Stimulated activated effector memory CD8-positive, alpha-beta T cell treated with anti-CD3 and anti-CD28 coated beads, Interleukin-12 subunit alpha, Interleukin-12 subunit beta, amount 100 ng/mL, for 72 hours (primary cell): ENCODE data around the gene EIF4G3.
A peak's percentile ranks its signal among the peaks of the same experiment; 100 is the strongest.
"Not testable (repeated sequence)": the region's sequence is repeated elsewhere in the genome, so short reads cannot be mapped to it uniquely, and the experiment has no call there.

Experiments used
- ATAC-seq: fragments of 150-1000 bp; cut with Tn5 transposase; 2 replicates; pipeline ENCODE4 v1.10.0; 2021
- DNase-seq, 2 donors: peaks; one replicate each; pipeline ENCODE4 v3.0.0; 2021 to 2022; ENCODE audit warnings: low spot score in 2 of 2
- H3K27ac Mint-ChIP-seq: one replicate; pipeline ENCODE4 v1.8.0; 2022; ENCODE audit warnings: mild to moderate bottlenecking, mixed read lengths
- H3K36me3 Mint-ChIP-seq: one replicate; pipeline ENCODE4 v1.8.0; 2022; ENCODE audit warnings: mild to moderate bottlenecking, mixed read lengths
- H3K4me1 Mint-ChIP-seq: one replicate; pipeline ENCODE4 v1.8.0; 2022; ENCODE audit warnings: mixed read lengths
- H3K4me3 Mint-ChIP-seq: one replicate; pipeline ENCODE4 v1.8.0; 2022; ENCODE audit warnings: mild to moderate bottlenecking, mixed read lengths
- H3K9me3 Mint-ChIP-seq: one replicate; pipeline ENCODE4 v1.8.0; 2022; ENCODE audit warnings: mixed read lengths

EIF4G3 gene

DNA sequence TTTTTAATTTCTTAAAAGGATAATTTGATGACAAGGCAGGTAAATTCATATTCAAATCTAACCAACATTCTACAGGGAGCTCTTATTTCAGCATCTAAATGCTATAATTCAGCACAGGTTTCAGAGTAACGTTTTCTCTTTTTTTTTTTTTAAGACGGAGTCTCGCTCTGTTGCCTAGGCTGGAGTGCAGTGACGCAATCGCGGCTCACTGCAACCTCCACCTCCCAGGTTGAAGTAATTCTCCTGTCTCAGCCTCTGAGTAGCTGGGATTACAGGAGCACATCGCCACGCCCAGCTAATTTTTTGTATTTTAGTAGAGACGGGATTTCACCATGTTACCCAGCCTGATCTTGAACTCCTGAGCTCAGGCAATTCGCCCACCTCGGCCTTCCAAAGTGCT, 66.5 kb downstream of the EIF4G3 start:
- Mint-ChIP-seq H3K9me3 (no peaks in the 10 kb centered on the region), H3K4me1 (no peaks in the 10 kb centered on the region), H3K4me3 (no peak overlapping the region), H3K27ac (no peak overlapping the region), H3K36me3 (no peaks in the 10 kb centered on the region)
- no peak for ATAC-seq
- DNase-seq = no peak

DNA sequence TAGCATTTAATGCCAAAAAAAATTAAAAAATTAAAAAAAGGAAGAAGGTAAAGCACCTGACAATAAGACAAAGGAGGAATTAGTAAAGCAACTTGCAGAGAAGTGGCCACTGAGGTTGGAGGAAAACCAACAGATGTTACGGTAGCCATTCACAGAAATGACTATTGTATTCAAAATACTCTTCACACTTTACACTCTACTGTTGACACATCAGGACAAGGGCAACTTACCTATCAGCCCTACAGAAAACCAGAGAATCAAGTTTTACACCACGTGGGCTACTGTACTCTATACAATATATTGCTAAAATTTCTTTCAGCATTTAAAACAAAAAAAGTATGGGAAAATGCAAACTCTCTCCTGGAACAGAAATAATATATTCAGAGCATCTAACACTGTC, 70.0 kb downstream of the EIF4G3 start:
- Mint-ChIP-seq H3K9me3 (no peaks in the 10 kb centered on the region), H3K36me3 (peaks cover 11% of the 10 kb centered on the region), H3K4me3 (no peak overlapping the region), H3K4me1 (no peaks in the 10 kb centered on the region), H3K27ac (no peak overlapping the region)
- no peak for ATAC-seq
- no peak for DNase-seq

DNA sequence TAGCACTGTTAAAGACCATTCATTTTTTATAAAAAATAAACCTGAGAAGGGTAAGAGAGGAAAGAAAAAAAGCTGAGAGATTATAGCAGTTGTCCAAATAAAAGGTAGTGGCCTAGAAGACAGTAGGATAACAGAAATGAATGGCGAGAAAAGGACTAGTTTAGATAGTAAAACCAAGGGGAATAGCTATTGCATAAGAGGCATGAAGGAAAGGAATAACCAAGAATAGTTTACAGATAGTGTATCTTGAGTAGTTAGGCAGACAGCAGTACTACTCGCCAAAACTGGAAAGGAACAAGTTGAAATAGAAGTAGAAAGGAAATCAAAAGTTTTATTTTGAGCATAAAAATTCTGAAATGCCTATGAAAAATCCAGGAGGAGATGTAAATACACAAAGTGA, 70.5 kb downstream of the EIF4G3 start:
- no peak for DNase-seq
- no peak for ATAC-seq
- no peak overlapping the region for H3K27ac Mint-ChIP-seq
- peaks cover 11% of the 10 kb centered on the region for H3K36me3 Mint-ChIP-seq
- H3K9me3 Mint-ChIP-seq = no peaks in the 10 kb centered on the region
- H3K4me3 Mint-ChIP-seq = no peak overlapping the region
- no peaks in the 10 kb centered on the region for H3K4me1 Mint-ChIP-seq

DNA sequence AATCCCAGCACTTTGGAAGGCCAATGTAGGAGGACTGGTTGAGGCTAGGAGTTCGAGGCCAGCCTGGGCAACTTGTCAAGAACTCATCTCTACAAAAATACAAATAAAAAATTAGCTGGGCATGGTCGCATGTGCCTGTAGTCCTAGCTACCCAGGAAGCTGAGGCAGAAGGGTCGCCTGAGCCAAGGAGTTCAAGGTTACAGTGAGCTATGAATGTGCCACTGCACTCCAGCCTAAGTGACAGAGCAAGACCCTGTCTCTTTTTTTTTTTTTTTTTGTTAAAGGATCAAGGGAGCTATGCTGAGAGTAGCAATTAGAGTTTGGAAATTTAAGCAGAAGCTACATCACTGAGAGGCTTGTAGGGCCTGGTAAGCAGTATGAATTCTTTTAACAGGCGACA, 70.9 kb downstream of the EIF4G3 start:
- no peak for ATAC-seq
- no peak overlapping the region for H3K4me3 Mint-ChIP-seq
- no peak for DNase-seq
- peaks cover 13% of the 10 kb centered on the region for H3K36me3 Mint-ChIP-seq
- no peak overlapping the region for H3K27ac Mint-ChIP-seq
- H3K4me1 Mint-ChIP-seq = no peaks in the 10 kb centered on the region
- H3K9me3 Mint-ChIP-seq = no peaks in the 10 kb centered on the region

DNA sequence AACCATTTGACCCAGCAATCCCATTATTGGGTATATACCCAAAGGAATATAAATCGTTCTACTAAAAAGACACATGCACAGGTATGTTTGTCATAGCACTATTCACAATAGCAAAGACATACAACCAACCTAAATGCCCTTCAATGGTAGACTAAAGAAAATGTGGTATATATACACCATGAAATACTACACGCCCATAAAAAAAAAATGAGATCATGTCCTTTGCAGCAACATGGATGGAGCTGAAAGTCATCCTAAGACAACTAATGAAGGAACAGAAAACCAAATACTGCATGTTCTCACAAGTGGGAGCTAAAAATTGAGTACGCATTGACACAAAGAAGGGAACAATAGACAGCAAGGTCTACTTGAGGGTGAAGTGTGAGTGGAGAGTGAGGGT, 72.0 kb downstream of the EIF4G3 start:
- Mint-ChIP-seq H3K9me3 (no peaks in the 10 kb centered on the region), H3K4me3 (no peak overlapping the region), H3K27ac (no peak overlapping the region), H3K36me3 (peaks cover 17% of the 10 kb centered on the region), H3K4me1 (no peaks in the 10 kb centered on the region)
- no peak for DNase-seq
- no peak for ATAC-seq

DNA sequence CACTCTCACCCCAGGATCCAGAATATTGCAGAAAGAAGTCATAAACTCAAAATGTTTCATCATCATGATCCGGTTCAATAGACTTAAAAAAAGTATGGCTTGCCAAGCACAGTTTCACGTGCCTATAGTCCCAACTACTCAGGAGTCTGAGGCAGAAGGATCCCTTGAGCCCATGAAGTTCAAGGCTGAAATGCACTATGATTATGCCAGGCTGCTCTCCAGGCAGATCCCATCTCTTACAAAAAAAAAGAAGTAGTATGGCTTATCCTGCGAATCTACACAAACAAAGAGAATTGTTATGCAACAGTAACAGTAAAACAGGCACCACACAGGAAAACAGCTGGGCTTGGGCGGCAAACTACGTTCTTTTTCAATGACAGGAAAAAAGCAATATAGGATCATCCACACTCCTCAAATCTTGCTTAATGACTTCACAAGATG, 76.2 kb downstream of the EIF4G3 start:
- DNase-seq (no peak), ATAC-seq (no peak)
- no peaks in the 10 kb centered on the region for H3K9me3 Mint-ChIP-seq
- H3K4me1 Mint-ChIP-seq = peaks cover 9% of the 10 kb centered on the region
- peaks cover 17% of the 10 kb centered on the region for H3K36me3 Mint-ChIP-seq
- no peak overlapping the region for H3K4me3 Mint-ChIP-seq
- no peak overlapping the region for H3K27ac Mint-ChIP-seq

DNA sequence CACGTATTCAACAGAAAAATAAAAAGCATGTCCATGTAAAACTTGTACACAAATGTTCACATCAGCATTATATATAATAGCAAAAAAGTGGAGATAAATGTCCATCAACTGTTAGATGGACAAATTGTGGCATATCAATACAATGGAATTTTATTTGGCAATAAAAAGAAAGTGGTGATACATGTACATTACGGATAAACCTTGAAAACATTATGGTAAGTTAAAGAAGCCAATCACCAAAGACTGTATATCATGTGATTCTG, 76.9 kb downstream of the EIF4G3 start:
- no peak overlapping the region for H3K27ac Mint-ChIP-seq
- ATAC-seq (no peak), DNase-seq (no peak)
- peaks cover 9% of the 10 kb centered on the region for H3K4me1 Mint-ChIP-seq
- H3K9me3 Mint-ChIP-seq = no peaks in the 10 kb centered on the region
- H3K36me3 Mint-ChIP-seq = peaks cover 14% of the 10 kb centered on the region
- no peak overlapping the region for H3K4me3 Mint-ChIP-seq

DNA sequence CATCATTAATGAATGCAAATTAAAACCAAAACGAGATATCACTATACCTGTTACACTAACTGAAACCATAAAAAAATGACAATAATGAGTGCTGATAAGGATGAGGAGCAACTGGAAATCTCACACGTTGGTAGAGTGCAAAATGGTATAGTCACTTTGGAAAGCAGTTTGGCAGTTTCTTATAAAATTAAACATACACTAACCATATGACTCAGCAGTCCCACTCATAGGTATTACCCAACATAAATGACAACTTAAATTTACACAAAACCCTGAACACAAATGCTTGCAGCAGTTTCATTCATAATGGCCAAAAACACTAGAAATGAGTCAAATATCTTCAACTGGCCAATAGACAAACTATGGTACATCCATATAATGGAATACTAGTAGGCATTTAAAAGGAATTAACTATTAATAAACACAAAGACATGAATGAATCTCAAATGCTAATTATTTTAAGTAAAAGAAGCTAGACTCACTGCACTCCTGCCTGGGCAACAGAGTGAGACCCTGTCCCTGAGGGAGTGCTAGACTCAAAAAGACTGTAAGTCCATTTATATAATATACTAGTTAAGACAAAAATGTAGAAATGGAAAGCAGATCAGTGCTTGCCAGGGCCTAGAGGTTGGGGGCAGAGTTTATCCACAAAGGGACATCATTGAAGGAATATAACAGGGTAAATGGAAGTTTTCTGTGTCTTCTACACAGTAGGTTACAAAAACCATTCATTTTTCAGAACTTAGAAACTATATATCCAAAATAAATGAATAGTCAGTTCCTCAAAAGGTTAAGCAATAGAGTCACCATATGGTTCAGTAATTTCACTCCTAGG, 77.4 kb downstream of the EIF4G3 start:
- Mint-ChIP-seq H3K36me3 (peaks cover 8% of the 10 kb centered on the region), H3K4me1 (peaks cover 9% of the 10 kb centered on the region), H3K9me3 (no peaks in the 10 kb centered on the region), H3K4me3 (no peak overlapping the region), H3K27ac (no peak overlapping the region)
- ATAC-seq (peak; percentile 64), DNase-seq (no peak)

DNA sequence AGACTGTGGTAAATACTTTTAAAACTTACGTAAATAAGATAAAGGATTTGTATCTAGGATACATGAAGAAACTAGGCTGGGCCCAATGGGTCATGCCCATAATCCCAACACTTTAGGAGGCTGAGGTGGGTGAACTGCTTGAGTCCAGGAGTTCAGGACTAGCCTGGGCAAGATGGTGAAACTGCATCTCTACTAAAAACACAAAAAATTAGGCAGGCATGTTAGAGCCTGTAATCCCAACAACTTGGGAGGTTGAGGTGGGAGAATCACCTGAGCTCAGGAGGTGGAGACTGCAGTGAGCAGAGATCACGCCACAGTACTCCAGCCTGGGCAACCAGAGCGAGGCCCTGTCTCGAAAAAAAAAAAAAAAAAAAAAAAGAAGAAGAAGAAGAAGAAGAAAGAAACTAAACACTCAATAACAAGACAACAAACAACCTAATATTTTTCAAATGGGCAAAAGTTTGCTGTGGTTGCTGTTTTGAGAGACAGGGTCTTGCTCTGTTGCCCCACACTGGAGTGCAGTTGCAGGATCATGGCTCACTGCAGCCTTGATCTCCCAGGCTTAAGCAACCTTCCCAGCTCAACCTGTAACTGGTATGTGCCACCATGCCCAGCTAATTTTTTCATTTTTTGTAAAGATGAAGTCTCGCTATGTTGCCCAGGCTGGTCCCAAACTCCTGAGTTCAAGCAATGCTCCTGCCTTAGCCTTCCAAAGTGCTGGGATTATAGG, 78.3 kb downstream of the EIF4G3 start:
- Mint-ChIP-seq H3K27ac (no peak overlapping the region), H3K36me3 (peaks cover 7% of the 10 kb centered on the region), H3K9me3 (no peaks in the 10 kb centered on the region), H3K4me3 (no peak overlapping the region), H3K4me1 (peaks cover 9% of the 10 kb centered on the region)
- ATAC-seq (no peak), DNase-seq (no peak)

DNA sequence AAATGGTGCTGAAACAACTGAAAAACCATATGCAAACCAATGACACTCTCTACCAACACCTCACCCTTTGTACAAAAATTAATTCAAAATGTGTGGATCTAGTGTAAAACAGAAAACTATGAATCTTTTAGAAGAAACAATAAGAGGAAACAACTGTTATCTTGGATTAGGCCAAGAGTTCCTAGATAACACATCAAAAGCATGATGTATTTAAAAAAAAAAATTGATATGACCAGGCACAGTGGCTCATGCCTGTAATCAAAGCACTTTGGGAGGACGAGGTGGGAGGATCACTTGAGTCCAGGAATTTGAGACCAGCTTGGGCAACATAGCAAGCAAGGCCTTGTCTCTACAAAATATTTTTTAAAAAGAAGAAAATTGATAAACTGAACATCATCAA, 79.0 kb downstream of the EIF4G3 start:
- Mint-ChIP-seq H3K4me1 (peaks cover 9% of the 10 kb centered on the region), H3K36me3 (peaks cover 7% of the 10 kb centered on the region), H3K4me3 (no peak overlapping the region), H3K9me3 (no peaks in the 10 kb centered on the region), H3K27ac (no peak overlapping the region)
- no peak for DNase-seq
- no peak for ATAC-seq

DNA sequence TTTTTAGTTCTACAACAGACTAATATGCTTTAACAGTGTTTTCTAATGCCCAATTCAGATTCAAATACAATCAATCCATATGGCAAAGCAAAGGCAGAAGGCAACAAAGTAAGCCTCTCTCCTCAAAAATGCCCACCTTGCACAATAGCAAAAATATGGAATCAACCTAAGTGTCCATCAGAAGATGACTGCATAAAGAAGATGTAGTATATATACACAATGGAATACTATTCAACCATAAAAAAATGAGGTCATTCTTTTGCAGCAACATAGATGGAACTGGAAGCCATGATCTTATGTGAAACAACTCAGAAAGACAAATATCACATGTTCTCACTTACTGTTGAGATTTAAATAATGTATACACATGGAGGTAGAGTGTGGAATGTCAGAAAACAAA, 80.7 kb downstream of the EIF4G3 start:
- Mint-ChIP-seq H3K4me3 (no peak overlapping the region), H3K4me1 (peaks cover 9% of the 10 kb centered on the region), H3K9me3 (no peaks in the 10 kb centered on the region), H3K27ac (no peak overlapping the region), H3K36me3 (peaks cover 6% of the 10 kb centered on the region)
- DNase-seq (no peak), ATAC-seq (no peak)

DNA sequence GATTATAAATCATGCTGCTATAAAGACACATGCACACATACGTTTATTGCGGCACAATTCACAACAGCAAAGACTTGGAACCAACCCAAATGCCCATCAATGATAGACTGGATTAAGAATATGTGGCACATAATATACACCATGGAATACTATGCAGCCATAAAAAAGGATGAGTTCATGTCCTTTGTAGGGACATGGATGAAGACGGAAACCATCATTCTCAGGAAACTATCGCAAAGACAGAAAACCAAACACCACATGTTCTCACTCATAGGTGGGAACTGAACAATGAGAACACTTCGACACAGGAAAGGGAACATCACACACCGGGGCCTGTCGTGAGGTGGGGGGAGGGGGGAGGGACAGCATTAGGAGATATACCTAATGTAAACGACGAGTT, 82.4 kb downstream of the EIF4G3 start:
- H3K4me3 Mint-ChIP-seq, ATAC-seq, H3K36me3 Mint-ChIP-seq, H3K27ac Mint-ChIP-seq, H3K9me3 Mint-ChIP-seq, DNase-seq: not testable (repeated sequence)
- H3K4me1 Mint-ChIP-seq = peaks cover 14% of the 10 kb centered on the region

DNA sequence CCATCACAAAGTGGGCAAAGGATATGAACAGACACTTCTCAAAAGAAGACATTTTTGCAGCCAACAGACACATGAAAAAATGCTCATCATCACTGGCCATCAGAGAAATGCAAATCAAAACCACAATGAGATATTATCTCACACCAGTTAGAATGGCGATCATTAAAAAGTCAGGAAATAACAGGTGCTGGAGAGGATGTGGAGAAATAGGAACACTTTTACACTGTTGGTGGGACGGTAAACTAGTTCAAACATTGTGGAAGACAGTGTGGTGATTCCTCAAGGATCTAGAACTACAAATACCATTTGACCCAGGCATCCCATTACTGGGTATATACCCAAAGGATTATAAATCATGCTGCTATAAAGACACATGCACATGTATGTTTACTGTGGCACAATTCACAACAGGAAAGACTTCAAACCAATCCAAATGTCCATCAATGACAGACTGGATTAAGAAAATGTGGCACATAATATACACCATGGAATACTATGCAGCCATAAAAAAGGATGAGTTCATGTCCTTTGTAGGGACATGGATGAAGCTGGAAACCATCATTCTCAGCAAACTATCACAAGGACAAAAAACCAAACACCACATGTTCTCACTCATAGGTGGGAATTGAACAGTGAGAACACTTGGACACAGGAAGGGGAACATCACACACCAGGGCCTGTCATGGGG, 83.3 kb downstream of the EIF4G3 start:
- not testable (repeated sequence) for H3K4me3 Mint-ChIP-seq, H3K36me3 Mint-ChIP-seq

DNA sequence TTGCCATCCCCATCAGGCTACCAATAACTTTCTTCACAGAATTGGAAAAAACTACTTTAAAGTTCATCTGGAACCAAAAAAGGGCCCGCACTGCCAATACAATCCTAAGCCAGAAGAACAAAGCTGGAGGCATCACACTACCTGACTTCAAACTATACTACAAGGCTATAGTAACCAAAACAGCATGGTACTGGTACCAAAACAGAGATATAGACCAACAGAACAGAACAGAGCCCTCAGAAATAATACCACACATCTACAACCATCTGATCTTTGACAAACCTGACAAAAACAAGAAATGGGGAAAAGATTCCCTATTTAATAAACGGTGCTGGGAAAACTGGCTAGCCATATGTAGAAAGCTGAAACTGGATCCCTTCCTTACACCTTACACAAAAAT, 84.2 kb downstream of the EIF4G3 start:
- ATAC-seq, H3K27ac Mint-ChIP-seq, H3K36me3 Mint-ChIP-seq, DNase-seq, H3K9me3 Mint-ChIP-seq, H3K4me3 Mint-ChIP-seq: not testable (repeated sequence)
- peaks cover 12% of the 10 kb centered on the region for H3K4me1 Mint-ChIP-seq

More for the DNA sequence above, 83.3 kb downstream of the EIF4G3 start:
- H3K9me3 Mint-ChIP-seq, ATAC-seq, H3K27ac Mint-ChIP-seq, DNase-seq: not testable (repeated sequence)
- peaks cover 12% of the 10 kb centered on the region for H3K4me1 Mint-ChIP-seq

DNA sequence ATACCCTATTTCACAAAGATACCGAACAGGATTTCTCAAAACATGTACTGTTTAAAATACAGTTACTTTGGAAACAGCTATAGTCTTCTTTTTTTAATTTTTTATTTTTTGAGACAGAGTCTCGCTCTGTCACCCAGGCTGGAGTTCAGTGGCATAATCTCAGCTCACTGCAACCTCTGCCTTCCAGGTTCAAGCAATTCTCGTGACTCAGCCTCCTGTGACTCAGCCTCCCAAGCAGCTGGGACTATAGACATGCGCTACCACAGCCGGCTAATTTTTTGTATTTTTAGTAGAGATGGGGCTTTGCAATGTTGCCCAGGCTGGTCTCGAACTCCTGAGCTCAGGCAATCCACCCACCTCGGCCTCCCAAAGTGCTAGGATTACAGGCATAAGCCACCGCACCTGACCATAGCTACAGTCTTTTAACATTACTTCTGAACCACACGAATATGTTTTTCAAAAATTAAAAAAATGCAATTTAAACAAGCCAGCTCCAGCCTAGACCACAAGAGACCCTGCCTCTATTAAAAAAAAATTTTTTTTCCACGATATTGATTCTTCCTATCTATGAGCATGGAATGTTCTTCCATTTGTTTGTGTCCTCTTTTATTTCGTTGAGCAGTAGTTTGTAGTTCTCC, 85.5 kb downstream of the EIF4G3 start:
- not testable (repeated sequence) for H3K4me3 Mint-ChIP-seq, ATAC-seq, DNase-seq, H3K27ac Mint-ChIP-seq, H3K9me3 Mint-ChIP-seq
- H3K4me1 Mint-ChIP-seq = peaks cover 12% of the 10 kb centered on the region
- H3K36me3 Mint-ChIP-seq = peaks cover 23% of the 10 kb centered on the region
